Right ventricle myocardium superior (tissue), 1 donor: Measurements from ENCODE around the gene SPATA20. TPM values are rescaled to one million over a fixed set of nuclear protein-coding genes. Genes with fewer than 3 reads are reported as not detected.
A peak's percentile ranks its signal among the peaks of the same experiment; 100 is the strongest.

Experiments
- ATAC-seq: fragments of 200-7000 bp; cut with Tn5 transposase; one replicate; pipeline ENCODE4 v1.9.1; 2020; ENCODE audit warnings: mild to moderate bottlenecking; ENCODE audit not compliant: poor library complexity
- DNase-seq: peaks from one replicate; pipeline ENCODE4 v3.0.0-alpha.2; 2020
- intact Hi-C: fragments of 100-400 bp; cut with DNase I; formaldehyde crosslinking; loops from one replicate; pipeline ENCODE4 v1.11.2; 2022
- total RNA-seq: library from RNA; stranded (reverse); fragmentation: NEBNext Ultra II Directional; extraction: Animal tissue kit (Norgen Biotek cat#: 25700); gene quantifications from one replicate; pipeline ENCODE4 v1.2.1, GENCODE V29; 2021
- donor health status: DM: no; HTN: yes; CAD: no; lungs with severe emphysema.

Gene SPATA20
- total RNA-seq, 1 donor from 2014 or later = 58.2 TPM

DNA sequence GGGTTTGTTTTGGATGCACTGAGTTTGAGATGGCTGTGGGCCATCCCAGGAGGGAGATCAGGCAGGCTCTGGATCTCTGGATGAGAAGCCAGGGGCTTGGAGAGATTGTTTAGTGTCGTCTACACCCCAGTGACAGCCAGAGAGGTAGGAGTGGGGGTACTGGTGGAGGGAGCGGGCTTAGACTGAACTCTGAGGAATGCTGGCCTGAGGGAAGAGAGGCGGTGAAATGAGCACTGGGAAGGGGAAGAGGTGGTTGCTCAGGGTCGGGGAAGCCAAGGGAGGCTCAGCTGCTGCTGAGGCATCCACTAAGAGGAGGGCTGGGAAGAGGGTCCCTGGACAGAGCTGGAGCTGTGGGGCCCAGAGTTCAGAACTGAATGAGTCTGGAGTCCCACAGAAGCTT lies 37.1 kb downstream of the SPATA20 start:
- intact Hi-C loops = no loop called here
- peak; percentile 12 for ATAC-seq
- no peak for DNase-seq

GRCh38 chr17:50584749-50585148 lies 37.8 kb downstream of the SPATA20 start:
- no peak for DNase-seq
- intact Hi-C loops = no loop called here
- no peak for ATAC-seq

- intact Hi-C loops = no loop called here
- DNase-seq = no peak
- no peak for ATAC-seq
Measured at GRCh38 chr17:50585346-50585745, 38.4 kb downstream of the SPATA20 start.

DNA sequence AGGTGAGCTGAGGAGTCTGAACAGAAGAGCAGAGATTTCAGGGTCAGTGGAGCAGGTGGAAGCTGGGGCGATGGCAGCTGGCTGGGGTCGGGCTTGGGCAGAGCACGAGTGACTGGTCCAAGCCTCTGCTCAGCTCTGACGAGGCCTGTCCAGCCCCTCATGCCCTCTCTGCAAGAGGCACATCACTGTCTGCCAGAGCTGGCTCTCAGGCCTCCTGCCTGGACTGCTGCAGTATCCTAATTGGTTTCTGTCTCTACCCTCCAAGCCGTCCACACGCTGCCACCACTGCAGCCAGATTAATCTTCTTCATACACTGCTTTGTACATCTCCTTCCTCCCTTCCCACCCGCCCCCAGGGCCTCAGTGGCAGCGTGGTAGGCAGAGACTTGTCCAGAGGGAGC lies 38.9 kb downstream of the SPATA20 start:
- DNase-seq (no peak), ATAC-seq (no peak)
- intact Hi-C loops = no loop called here

DNA sequence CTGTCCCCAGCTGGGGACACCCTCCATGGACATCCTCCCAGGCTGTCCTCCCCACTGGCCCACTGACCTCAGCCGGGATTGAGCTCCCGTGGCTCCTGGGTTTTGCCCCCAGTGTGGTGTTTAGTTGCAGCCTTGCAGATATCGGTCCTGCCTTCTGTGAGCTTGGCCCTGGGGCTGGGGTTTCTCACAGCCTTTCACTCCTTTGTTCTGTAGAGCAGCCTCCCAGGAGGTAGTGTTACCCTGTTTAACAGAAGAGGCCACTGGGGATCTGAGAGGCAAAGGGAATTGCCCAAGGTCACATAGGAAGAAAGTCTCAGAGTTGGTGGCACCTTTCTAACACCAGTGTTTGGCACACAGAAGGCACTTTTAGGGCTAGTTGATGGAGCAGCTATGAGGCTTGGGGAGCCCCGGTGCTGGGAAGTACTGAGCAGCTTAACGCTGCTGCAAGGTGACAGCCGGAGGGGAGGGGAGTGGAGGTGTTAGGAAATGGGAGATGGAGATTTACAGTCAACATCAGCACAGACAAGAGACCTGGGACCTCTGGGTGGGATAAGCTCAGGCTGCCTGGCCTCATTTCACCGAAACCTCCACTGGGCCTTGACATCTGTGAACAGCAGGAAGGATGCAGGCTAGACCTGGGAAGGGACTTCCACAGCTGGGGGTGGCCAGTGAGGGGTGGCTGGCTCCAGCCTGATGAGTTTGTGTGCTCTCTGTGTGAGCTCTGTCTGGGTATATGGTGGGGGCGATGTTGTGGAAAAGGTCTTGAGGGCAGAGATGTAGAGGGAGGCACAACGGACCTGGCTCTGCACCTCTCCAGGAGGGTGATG lies 39.7 kb downstream of the SPATA20 start:
- DNase-seq (no peak), ATAC-seq (no peak)
- intact Hi-C loops = no loop called here

GRCh38 chr17:50587571-50587970 lies 40.6 kb downstream of the SPATA20 start:
- intact Hi-C loops = no loop called here
- ATAC-seq = no peak
- DNase-seq = no peak

- DNase-seq = no peak
- peak; percentile 26 for ATAC-seq
- intact Hi-C loops = no loop called here
Measured at GRCh38 chr17:50588391-50589049, 41.5 kb downstream of the SPATA20 start.

DNA sequence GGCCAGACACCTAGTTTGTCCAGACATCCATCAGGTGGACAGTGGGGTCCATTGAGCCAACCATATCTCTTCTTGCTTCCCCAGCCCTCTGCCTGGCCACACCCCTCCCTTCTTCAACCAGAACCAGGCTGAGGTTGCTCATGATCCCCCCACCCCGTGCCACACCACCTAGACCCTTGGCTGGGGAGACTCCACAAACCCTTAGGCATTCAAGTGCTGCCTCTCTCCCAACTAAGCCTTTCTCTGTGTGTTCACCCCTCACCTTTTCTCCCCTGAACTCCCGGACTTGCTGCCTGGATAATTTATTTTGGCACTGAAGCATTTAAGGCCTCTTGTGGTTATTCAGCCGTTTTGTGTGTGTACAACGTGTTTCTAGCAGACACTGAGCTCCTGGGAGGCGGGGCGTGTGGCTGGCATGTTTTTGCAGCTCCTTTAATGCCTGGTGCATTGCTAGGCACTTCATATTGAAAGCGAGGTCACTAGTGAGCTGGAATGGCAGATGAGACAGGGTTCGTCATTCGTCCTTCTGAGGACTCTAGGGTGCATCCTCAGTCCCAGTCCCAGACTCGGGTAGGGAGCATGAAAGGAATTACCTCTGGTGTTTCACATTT lies 42.2 kb downstream of the SPATA20 start:
- ATAC-seq (peak; percentile 2), DNase-seq (no peak)
- intact Hi-C loops = no loop called here

- intact Hi-C loops = no loop called here
Measured at GRCh38 chr17:50590946-50591737, 44.2 kb downstream of the SPATA20 start.

DNA sequence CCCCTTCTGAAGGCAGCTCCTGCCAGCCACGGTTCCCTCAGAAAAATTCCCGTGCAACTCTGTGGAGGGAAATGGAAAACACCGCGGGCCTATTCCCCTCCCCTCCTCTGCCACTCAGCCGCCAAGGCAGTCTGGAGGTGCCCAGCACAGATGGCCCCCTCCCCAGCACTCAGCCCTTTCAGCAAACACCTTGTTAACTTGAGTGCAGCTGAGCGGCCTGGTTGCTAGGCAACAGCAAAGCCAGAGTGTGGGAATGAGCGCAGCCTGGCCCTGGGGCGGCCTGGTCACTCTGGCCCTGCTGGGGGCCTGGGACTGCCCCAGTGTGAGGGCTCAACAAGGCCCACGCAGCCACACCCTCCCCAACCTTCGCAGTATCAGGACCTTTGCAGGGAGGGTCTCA lies 46.3 kb downstream of the SPATA20 start:
- ATAC-seq (peak; percentile 61), DNase-seq (peak; percentile 64)

More at GRCh38 chr17:50590946-50591737, 44.2 kb downstream of the SPATA20 start:
- no peak for ATAC-seq
- no peak for DNase-seq

DNA sequence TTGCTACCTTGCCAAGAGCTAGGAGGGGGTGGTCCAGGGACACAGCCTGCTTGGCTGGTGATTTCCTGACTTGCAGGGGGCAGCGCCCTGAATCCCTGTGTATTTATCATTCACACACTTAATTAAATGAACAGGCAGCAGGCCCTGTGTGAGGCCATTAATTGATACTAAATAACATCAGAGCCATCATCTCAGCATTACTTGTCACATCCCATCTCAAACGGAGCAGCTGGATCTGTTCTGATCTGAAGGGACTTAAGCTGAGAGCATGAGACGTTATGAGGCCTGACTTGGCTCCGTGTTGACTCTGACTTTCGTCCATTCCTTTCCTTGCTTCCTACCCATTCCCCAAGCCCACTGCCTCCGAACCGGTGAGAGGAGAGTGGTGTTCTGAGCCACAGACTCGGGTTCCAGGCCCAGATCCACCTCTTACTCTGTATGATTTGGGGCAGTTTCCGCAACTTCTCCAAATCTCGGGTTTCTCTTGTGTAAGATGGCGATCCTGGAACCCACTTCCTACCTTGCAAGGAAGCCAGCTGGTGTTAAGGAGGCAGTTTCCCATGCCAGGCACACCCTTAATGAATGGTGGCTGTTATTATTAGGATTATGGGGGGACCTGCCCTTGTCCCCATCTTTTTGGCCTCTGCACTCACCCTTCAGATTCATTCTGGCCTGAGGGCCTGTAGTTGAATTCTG lies 47.3 kb downstream of the SPATA20 start:
- DNase-seq (no peak), ATAC-seq (no peak)
- intact Hi-C loops = no loop called here

More for the DNA sequence above, 46.3 kb downstream of the SPATA20 start:
- intact Hi-C loops = no loop called here

DNA sequence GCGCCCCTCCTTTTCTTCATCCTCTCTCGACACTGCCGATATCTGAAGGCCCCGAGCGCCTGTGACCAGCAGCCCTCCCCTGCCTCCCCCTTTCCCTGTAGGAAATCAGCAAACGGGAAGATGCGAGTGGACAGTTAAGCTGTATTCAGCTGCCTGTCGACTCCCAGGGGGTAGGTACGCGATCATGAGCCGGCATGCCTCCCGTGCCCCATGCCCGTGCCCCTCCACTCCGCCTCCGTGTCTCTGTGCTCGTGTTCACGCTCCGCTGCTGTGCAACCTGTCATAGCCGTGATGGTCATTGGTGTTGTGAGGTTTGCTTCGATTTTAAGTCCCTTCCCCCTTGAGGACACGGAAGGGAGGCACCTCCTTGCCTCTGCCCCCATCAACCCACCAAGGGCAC lies 47.9 kb downstream of the SPATA20 start:
- intact Hi-C loops = no loop called here
- DNase-seq (no peak), ATAC-seq (no peak)

GRCh38 chr17:50596191-50597037 lies 49.4 kb downstream of the SPATA20 start:
- ATAC-seq (no peak), DNase-seq (no peak)
- intact Hi-C loops = no loop called here

DNA sequence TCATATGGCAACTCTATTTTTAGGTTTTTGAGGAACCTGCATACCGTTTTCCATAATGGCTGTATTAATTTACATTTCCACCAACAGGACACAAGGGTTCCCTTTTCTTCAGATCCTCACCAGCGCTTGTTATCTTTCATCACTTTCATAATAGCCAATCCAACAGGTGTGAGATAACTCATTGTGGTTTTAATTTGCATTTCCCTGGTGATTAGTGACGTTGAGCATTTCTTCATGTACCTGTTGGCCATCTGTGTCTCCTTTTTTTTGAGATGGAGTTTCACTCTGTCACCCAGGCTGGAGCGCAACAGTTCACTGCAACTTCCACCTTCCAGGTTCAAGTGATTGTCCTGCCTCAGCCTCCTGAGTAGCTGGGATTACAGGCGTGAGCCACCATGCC lies 51.5 kb downstream of the SPATA20 start:
- no peak for DNase-seq
- no peak for ATAC-seq
- intact Hi-C loops = no loop called here

- intact Hi-C loops = no loop called here
- ATAC-seq (no peak), DNase-seq (no peak)
Measured at GRCh38 chr17:50599606-50600005, 52.6 kb downstream of the SPATA20 start.

DNA sequence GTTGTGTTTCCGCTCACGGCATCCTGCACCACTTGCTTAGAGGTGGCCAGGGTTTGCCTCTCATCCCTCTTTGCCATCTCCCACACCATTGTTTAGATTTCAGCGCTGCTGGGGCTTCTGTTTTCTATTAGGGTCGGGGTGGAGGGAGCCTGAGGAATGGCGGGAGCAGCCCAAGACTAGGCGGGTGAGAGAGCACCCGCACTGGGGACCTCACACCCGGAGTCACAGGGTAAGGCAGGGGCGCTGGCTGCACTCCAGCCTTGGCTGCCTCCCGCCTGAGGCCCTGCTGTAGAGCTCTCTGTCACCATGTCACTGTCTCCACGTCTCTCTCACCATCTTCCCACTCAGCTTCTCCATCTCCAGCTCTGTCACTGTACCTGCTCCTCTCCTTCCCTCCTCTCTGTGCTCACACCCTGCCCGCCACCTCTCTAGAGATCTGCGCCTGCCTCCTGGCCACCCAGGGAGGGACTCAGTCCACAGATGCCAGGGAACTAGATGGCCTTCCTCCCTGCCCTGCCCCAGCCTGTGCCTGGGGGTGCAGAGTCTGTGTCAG lies 54.9 kb downstream of the SPATA20 start:
- no peak for DNase-seq
- no peak for ATAC-seq
- intact Hi-C loops = no loop called here

DNA sequence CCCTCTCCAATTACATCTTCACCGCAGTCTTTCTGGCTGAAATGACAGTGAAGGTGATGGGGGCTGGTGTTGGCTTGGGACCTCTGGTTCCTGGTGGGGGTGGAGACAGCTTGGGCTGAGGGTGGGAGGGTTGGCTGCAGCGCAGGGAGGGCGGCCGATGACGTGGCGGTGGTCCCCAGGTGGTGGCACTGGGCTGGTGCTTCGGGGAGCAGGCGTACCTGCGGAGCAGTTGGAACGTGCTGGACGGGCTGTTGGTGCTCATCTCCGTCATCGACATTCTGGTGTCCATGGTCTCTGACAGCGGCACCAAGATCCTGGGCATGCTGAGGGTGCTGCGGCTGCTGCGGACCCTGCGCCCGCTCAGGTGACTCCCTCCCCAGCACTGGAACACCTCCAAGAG lies 55.9 kb downstream of the SPATA20 start:
- DNase-seq = no peak
- ATAC-seq = no peak
- intact Hi-C loops = no loop called here
